ENCODE measurements around the gene RNASEH2C.
"Not testable (repeated sequence)": the region's sequence is repeated elsewhere in the genome, so short reads cannot be mapped to it uniquely, and the experiment has no call there.

The RNASEH2C gene

GRCh38 chr11:65683480-65683879 lies 37.1 kb downstream of the RNASEH2C start:
- not testable (repeated sequence) for DNase-seq (ENCODE audit: low read depth); H3K9me3 ChIP-seq (ENCODE audit: control insufficient read depth, low read length); H3K4me1 ChIP-seq (ENCODE audit: control insufficient read depth, insufficient read depth, low read length); H3K9ac ChIP-seq (ENCODE audit: low read length); H3K4me3 ChIP-seq (ENCODE audit: low read length); H3K36me3 ChIP-seq (ENCODE audit: control insufficient read depth, insufficient read depth, low read length, severe bottlenecking)
- peaks cover 21% of the 10 kb centered on the region for H3K27me3 ChIP-seq (replicated peaks; ENCODE audit: control insufficient read depth, insufficient read depth, low read length)

GRCh38 chr11:65680192-65680743 lies 40.3 kb downstream of the RNASEH2C start:
- Histone ChIP-seq H3K4me1 (ENCODE audit: control insufficient read depth, insufficient read depth, low read length) (no peaks in the 10 kb centered on the region), H3K4me3 (ENCODE audit: low read length) (no peak overlapping the region), H3K36me3 (ENCODE audit: control insufficient read depth, insufficient read depth, low read length, severe bottlenecking) (no peaks in the 10 kb centered on the region), H3K9me3 (ENCODE audit: control insufficient read depth, low read length) (no peaks in the 10 kb centered on the region), H3K9ac (ENCODE audit: low read length) (no peak overlapping the region), H3K27me3 (replicated peaks; ENCODE audit: control insufficient read depth, insufficient read depth, low read length) (peaks cover 15% of the 10 kb centered on the region)
- DNase-seq (ENCODE audit: low read depth), result no peak

GRCh38 chr11:65672982-65673381 lies 47.6 kb downstream of the RNASEH2C start:
- Histone ChIP-seq H3K36me3 (ENCODE audit: control insufficient read depth, insufficient read depth, low read length, severe bottlenecking) (no peaks in the 10 kb centered on the region), H3K27me3 (replicated peaks; ENCODE audit: control insufficient read depth, insufficient read depth, low read length) (no peaks in the 10 kb centered on the region), H3K9me3 (ENCODE audit: control insufficient read depth, low read length) (no peaks in the 10 kb centered on the region), H3K4me3 (ENCODE audit: low read length) (no peak overlapping the region), H3K4me1 (ENCODE audit: control insufficient read depth, insufficient read depth, low read length) (no peaks in the 10 kb centered on the region), H3K9ac (ENCODE audit: low read length) (no peak overlapping the region)
- DNase-seq (ENCODE audit: low read depth), result no peak

DNA sequence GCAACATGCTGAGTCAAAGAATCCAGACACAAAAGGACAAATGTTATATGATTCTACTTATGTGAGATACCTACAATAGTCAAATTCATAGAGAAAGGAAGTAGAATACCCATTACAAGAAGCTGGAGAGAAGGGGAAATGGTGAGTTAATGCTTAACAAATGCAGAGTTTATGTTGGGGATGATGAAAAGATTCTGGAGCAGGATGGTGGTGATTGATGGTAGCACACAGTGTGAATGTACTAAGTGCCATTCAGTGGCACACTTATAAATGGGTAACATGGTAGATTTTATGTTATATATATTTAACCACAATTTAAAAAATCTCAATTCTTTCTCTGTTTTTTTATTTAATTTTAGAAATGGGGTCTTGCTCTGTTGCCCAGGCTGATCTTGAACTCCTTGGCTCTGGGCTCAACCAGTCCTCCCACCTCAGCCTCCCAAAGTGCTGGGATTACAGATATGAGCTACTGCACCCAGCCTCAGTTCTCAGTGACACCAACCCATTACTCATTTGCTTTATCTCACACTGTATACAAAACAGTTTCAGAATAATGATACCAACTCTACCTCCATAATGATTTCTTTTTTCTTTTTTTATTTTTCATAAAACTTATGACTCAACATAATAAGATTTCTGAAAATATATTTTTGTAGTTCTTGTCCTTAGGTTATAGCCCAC lies 48.3 kb downstream of the RNASEH2C start:
- H3K36me3 ChIP-seq (ENCODE audit: control insufficient read depth, insufficient read depth, low read length, severe bottlenecking), result no peaks in the 10 kb centered on the region
- H3K9me3 ChIP-seq (ENCODE audit: control insufficient read depth, low read length), result no peaks in the 10 kb centered on the region
- no peak overlapping the region for H3K9ac ChIP-seq (ENCODE audit: low read length)
- H3K4me3 ChIP-seq (ENCODE audit: low read length), result no peak overlapping the region
- no peak for DNase-seq (ENCODE audit: low read depth)
- H3K27me3 ChIP-seq (replicated peaks; ENCODE audit: control insufficient read depth, insufficient read depth, low read length), result no peaks in the 10 kb centered on the region
- H3K4me1 ChIP-seq (ENCODE audit: control insufficient read depth, insufficient read depth, low read length), result no peaks in the 10 kb centered on the region
